Right atrium auricular region (tissue), 2 donors: ENCODE results near the gene ERC2. TPM values are rescaled to one million over a fixed set of nuclear protein-coding genes. Genes with fewer than 3 reads are reported as not detected.

Experiments
- DNase-seq: peaks from one replicate; pipeline ENCODE4 v3.0.0-alpha.2; 2019; ENCODE audit warnings: low spot score
- H3K27ac ChIP-seq, 2 donors: fragments of 200-600 bp; sonication (generic); 1 replicate in 1 of 2; 2 replicates in 1 of 2; pipeline ENCODE4 v1.5.1; 2016 to 2019
- H3K27me3 ChIP-seq, 2 donors: fragments of 200-600 bp; sonication (generic); one replicate each; pipeline versions ENCODE4 v1.5.1 to v1.6.0; 2017 to 2019
- H3K36me3 ChIP-seq: fragments of 200-600 bp; sonication (generic); one replicate; pipeline ENCODE4 v1.5.1; 2016
- H3K4me1 ChIP-seq, 2 donors: fragments of 200-600 bp; sonication (generic); one replicate each; pipeline versions ENCODE4 v1.5.1 to v1.6.0; 2017 to 2019
- H3K4me3 ChIP-seq, 2 donors: fragments of 200-600 bp; sonication (generic); 1 replicate in 1 of 2; 2 replicates in 1 of 2; pipeline ENCODE4 v1.5.1; 2017 to 2019; ENCODE audit warnings: mild to moderate bottlenecking in 1 of 2, moderate library complexity in 1 of 2
- H3K9me3 ChIP-seq, 2 donors: fragments of 200-600 bp; sonication (generic); one replicate each; pipeline ENCODE4 v1.5.1; 2019
- CTCF ChIP-seq, 2 donors: fragments of 200-600 bp; sonication (generic); IDR thresholded peaks; one replicate each; pipeline ENCODE4 v1.5.1; 2019; ENCODE audit warnings: antibody characterized with exemption in 2 of 2
- total RNA-seq, 2 donors: library from RNA; depleted of rRNA; stranded (reverse); fragments of >200 nt; gene quantifications; one replicate each; pipeline ENCODE4 v1.1.0, GENCODE V29; 2016

The ERC2 gene
- total RNA-seq, 2 donors from 2014 or later, result 2.9 to 4.0 TPM

GRCh38 chr3:55978953-55979352 lies 489.3 kb downstream of the ERC2 start:
- Histone ChIP-seq H3K9me3 (no peaks in the 10 kb centered on the region), H3K4me3 (no peak overlapping the region)
- no peak for TF ChIP-seq CTCF (IDR thresholded peaks at IDR 0.05)

DNA sequence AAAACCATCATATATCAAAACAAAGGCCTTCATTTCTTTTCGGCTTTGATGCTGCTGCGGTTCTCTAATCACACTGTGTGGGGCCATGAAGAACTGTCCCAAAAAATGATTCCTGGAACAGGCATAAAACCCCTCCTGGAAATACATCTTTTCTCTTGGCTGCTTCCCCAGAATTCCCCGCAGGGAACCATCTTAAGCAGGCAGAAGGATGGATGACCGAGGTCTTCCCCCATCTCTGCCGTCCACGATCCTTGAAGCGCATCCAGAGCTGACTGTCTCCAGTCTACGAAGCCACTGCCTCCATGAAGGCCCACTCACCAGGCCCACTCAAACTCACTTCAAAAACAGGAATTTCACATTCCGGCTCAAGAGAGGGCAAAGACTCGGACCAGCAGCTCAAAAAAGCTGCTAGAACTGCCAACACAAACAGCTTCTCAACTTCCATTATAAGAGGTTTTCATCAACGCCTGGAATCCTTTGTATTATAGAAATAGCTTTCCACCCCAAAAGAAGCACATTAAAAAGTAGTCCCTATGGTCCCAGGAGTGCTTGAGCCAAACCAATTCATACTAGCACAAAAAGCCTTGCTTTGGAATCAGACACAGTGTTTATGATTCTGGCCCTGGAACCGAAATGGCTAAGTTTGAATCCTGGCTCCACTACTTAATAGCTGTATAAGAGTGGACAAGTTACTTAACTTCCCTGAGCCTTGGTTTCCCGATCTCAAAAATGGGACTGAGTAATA lies 493.7 kb downstream of the ERC2 start:
- TF ChIP-seq CTCF (IDR thresholded peaks at IDR 0.05), result no peak
- no peak overlapping the region for H3K4me3 ChIP-seq
- H3K9me3 ChIP-seq, result no peaks in the 10 kb centered on the region
- no peaks in the 10 kb centered on the region for H3K27me3 ChIP-seq
- no peaks in the 10 kb centered on the region for H3K36me3 ChIP-seq
- H3K27ac ChIP-seq, result no peak overlapping the region
- no peak for DNase-seq
- no peaks in the 10 kb centered on the region for H3K4me1 ChIP-seq

More at GRCh38 chr3:55978953-55979352, 489.3 kb downstream of the ERC2 start:
- no peak overlapping the region for H3K27ac ChIP-seq
- no peaks in the 10 kb centered on the region for H3K4me1 ChIP-seq
- H3K27me3 ChIP-seq, result no peaks in the 10 kb centered on the region
- H3K36me3 ChIP-seq, result no peaks in the 10 kb centered on the region
- DNase-seq, result no peak

DNA sequence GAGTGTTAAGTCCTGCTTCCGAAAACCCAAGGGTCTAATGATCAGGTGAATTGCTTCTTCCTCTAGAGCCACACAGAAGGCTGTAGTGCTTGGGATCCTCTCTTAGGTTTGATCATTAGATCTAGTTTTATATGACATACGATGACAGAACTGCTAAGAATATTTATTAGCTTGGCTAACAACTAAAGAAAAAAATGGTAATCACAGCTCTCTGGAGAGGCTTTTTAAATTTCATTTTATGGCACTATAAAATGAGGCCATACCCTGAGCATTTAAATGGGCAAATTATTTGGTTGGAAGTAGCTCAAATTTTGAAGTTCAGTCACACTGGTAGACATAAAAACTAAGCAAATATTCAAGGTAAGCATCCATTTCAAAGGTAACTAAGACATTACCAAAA lies 498.6 kb downstream of the ERC2 start:
- no peak for DNase-seq
- H3K36me3 ChIP-seq, result no peaks in the 10 kb centered on the region
- H3K27ac ChIP-seq, result no peak overlapping the region

DNA sequence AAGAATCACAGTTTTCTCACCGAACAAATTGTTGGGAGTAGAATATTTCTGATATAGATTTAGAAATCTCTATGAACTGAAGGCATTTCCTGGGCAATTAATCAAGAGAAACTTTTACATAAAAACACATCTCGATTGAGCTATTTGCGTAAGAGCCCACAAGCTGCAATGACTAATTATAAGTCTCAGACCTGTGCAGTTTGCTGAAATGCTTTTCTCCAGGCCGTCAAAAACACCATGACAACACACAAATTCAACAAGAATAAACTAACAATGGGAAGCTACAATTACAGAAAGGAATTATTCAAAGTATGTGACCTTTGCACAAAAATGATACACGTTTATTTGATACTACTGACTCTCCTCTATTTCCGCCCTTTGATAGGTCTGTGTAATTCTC lies 499.9 kb downstream of the ERC2 start:
- Histone ChIP-seq H3K4me3 (no peak overlapping the region), H3K27me3 (no peaks in the 10 kb centered on the region), H3K9me3 (no peaks in the 10 kb centered on the region), H3K4me1 (no peaks in the 10 kb centered on the region), H3K36me3 (no peaks in the 10 kb centered on the region), H3K27ac (no peak overlapping the region)
- TF ChIP-seq CTCF (IDR thresholded peaks at IDR 0.05), result no peak
- no peak for DNase-seq

More for the DNA sequence above, 498.6 kb downstream of the ERC2 start:
- no peaks in the 10 kb centered on the region for H3K9me3 ChIP-seq
- TF ChIP-seq CTCF (IDR thresholded peaks at IDR 0.05), result no peak
- H3K27me3 ChIP-seq, result no peaks in the 10 kb centered on the region
- H3K4me3 ChIP-seq, result no peak overlapping the region
- no peaks in the 10 kb centered on the region for H3K4me1 ChIP-seq

DNA sequence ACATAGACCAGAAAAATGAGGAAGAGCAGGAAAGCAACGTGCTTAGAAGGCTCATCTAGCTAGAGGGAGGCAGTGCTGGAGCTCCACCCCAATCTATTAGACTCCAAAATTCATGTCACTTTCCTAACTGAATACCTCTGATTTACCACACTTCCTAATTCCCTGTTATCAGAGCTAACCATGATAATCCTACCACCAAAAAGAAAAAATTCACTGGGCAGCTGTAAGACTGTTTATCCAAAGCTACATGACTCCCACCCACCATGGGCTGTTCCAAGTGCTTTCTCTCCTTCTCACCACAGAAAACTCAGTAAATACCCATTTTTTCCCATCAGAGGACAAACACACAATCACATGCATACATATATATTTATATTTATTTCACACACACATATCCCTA lies 501.7 kb downstream of the ERC2 start:
- H3K27ac ChIP-seq, result no peak overlapping the region
- H3K9me3 ChIP-seq, result no peaks in the 10 kb centered on the region
- no peaks in the 10 kb centered on the region for H3K27me3 ChIP-seq
- no peak overlapping the region for H3K4me3 ChIP-seq
- H3K36me3 ChIP-seq, result no peaks in the 10 kb centered on the region
- no peaks in the 10 kb centered on the region for H3K4me1 ChIP-seq
- no peak for TF ChIP-seq CTCF (IDR thresholded peaks at IDR 0.05)
- no peak for DNase-seq

DNA sequence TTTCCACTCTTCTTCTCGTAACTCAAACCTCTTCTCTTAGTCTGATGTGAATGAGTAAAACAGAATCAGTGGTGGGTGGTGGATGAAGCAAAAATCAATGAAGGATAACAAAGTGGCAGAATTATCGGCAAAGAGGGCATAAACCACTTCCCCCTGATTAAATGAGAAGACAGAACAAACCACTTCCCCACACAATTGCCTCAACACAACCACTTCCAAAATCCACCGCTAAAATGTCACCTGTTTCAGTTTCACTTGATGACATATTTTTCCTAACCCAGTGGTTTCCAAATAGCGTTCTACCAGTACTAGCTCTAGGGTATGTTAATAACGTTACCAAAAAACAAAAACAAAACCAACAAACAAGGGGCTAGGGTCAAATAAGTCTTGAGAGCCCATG lies 502.5 kb downstream of the ERC2 start:
- no peak for DNase-seq
- no peak overlapping the region for H3K27ac ChIP-seq
- H3K4me3 ChIP-seq, result no peak overlapping the region
- TF ChIP-seq CTCF (IDR thresholded peaks at IDR 0.05), result no peak
- H3K9me3 ChIP-seq, result no peaks in the 10 kb centered on the region
- H3K27me3 ChIP-seq, result no peaks in the 10 kb centered on the region
- no peaks in the 10 kb centered on the region for H3K36me3 ChIP-seq
- no peaks in the 10 kb centered on the region for H3K4me1 ChIP-seq
